GM13976 (cell line): ENCODE results near the gene TAOK3.
"Not testable (repeated sequence)": the region's sequence is repeated elsewhere in the genome, so short reads cannot be mapped to it uniquely, and the experiment has no call there.

Experiments used
- DNase-seq: peaks from one replicate; pipeline ENCODE4 v3.0.0; 2012; ENCODE audit warnings: low spot score
- CTCF ChIP-seq: IDR thresholded peaks from 2 replicates; pipeline ENCODE4 v1.5.1; 2012; ENCODE audit warnings: borderline replicate concordance, mild to moderate bottlenecking; ENCODE audit not compliant: insufficient read depth; ENCODE audit errors: extremely low read depth, missing control alignments, control extremely low read depth
- in situ Hi-C: fragments of 300-500 bp; cut with MboI; formaldehyde crosslinking; loops from one replicate; pipeline ENCODE4 v1.12.0; 2022; ENCODE audit warnings: low sequenced_read_pairs, mixed read lengths, inconsistent platforms; ENCODE audit not compliant: unreplicated experiment

TAOK3 gene

DNA sequence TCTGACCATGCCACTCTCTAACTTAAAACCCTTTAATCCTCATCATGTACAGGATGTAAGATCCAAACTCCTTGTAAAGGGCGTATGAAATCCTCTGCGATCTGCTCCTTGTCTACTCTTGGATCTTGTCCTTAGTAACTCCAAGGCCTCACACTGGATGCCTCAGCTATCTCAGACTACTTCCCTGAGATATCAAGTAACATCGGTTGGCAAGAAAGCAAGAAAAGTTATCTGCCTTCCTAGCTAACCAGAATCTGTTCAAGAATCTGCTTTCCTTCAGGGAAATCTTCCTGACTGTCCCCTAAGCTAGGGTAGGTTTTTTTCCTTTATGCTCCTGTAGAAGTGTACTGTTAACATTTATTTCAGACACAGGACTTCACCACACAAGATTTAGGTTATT is 82.6 kb downstream of the TAOK3 start:
- no peak for TF ChIP-seq CTCF
- in situ Hi-C loops: no loop called here
- DNase-seq: no peak

GRCh38 chr12:118288174-118288573 is 84.5 kb downstream of the TAOK3 start:
- in situ Hi-C loops: no loop called here
- DNase-seq: no peak
- TF ChIP-seq CTCF: no peak

- in situ Hi-C loops: no loop called here
- no peak for DNase-seq
- TF ChIP-seq CTCF: no peak
Observed at GRCh38 chr12:118287728-118288127, 85.0 kb downstream of the TAOK3 start.

- no peak for DNase-seq
- in situ Hi-C loops: no loop called here
- no peak for TF ChIP-seq CTCF
Observed at GRCh38 chr12:118282767-118283166, 89.9 kb downstream of the TAOK3 start.

DNA sequence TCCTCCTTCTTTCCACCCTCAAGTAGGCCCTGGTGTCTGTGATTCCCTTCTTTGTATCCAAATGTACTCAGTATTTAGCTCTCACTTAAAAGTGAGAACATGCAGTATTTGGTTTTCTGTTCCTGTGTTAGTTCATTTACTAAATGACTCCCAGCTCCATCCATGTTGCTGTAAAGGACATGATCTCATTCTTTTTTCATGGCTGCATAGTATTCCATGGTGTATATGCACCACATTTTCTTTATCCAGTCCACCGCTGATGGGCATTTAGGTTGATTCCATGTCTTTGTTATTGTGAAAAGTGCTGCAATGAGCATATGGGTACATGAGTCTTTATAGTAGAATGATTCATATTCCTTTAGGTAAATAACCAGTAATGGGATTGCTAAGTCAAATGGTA is 94.4 kb downstream of the TAOK3 start:
- in situ Hi-C loops, DNase-seq: not testable (repeated sequence)

DNA sequence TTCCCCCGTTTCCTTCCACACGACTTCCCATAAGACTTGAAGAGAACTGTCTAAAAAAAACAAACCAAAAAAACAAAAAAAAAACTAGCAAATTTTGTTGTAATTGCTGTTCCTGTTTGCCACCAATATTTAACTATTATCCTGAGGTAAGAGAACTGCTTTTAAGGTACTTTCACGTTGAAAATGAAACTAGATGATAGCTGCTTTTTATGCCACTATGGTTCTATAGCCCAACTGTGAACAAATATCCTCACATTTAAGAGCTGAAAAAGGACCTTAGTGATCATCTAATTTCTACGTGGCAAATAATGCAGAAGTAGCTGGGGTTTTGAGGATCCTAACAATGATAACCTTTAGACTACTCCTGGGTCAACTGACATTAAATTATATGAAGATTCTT is 98.6 kb downstream of the TAOK3 start:
- no peak for TF ChIP-seq CTCF
- in situ Hi-C loops: no loop called here
- DNase-seq: peak; percentile 41

DNA sequence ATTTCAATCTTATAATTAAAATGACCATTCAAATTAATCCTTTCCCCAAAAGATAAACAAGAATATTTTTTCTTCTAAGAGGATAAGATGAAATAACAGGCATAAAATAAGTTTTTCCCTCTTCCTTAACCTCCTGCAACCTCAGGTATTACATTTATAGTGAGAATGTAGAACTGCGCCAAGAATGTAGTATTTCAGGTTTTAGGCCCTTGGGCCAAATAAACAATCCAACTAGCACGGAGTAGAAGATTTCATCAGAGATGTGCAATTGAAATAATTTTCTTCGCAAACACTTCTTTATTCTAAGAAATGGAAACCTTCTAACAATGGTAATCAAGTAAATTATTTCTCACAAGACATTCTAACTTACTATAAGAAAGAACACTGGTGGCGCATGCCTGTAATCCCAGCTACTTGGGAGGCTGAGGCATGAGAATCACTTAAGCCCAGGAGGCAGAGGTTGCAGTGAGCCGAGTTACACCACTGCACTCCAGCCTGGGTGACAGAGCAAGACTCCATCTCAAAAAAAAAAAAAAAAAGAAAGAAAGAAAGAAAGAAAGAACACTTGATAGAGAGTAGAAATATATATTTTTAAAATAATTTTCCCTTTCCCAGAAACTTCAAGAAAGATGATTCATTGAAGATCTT is 100.8 kb downstream of the TAOK3 start:
- in situ Hi-C loops: no loop called here
- no peak for DNase-seq
- no peak for TF ChIP-seq CTCF

GRCh38 chr12:118271183-118271582 is 101.5 kb downstream of the TAOK3 start:
- in situ Hi-C loops: no loop called here
- no peak for DNase-seq
- TF ChIP-seq CTCF: no peak
